Liver (tissue), 3 donors: ENCODE data around the gene DTL.

Source experiments
- CTCF ChIP-seq: fragments of 150-350 bp; IDR thresholded peaks from 2 replicates; pipeline ENCODE4 v1.5.1; 2017; ENCODE audit warnings: improper control_type of control experiment, low read depth, low read length; ENCODE audit not compliant: missing input control
- FOXA1 ChIP-seq: IDR thresholded peaks from 2 replicates; pipeline ENCODE4 v1.6.1; 2016; ENCODE audit warnings: antibody characterized with exemption
- GABPA ChIP-seq, 2 donors: IDR thresholded peaks in 1 of 2; conservative IDR thresholded peaks in 1 of 2; 2 replicates each; pipeline ENCODE4 v1.6.1; 2016; ENCODE audit warnings: antibody characterized with exemption in 2 of 2, mild to moderate bottlenecking in 1 of 2, moderate library complexity in 1 of 2
- MAX ChIP-seq: IDR thresholded peaks from 2 replicates; pipeline ENCODE4 v1.6.1; 2016; ENCODE audit warnings: antibody characterized with exemption
- RAD21 ChIP-seq, 2 donors: IDR thresholded peaks; 2 replicates each; pipeline ENCODE4 v1.6.1; 2016; ENCODE audit warnings: antibody characterized with exemption in 2 of 2, mild to moderate bottlenecking in 2 of 2
- RXRA ChIP-seq, 2 donors: IDR thresholded peaks; 2 replicates each; pipeline ENCODE4 v1.6.1; 2017 to 2018; ENCODE audit warnings: antibody characterized with exemption in 2 of 2, mild to moderate bottlenecking in 1 of 2
- SP1 ChIP-seq: IDR thresholded peaks from 2 replicates; pipeline ENCODE4 v1.6.1; 2018; ENCODE audit warnings: antibody characterized with exemption, mild to moderate bottlenecking
- YY1 ChIP-seq: IDR thresholded peaks from 2 replicates; pipeline ENCODE4 v1.6.1; 2016; ENCODE audit warnings: antibody characterized with exemption, mild to moderate bottlenecking
- ZBTB33 ChIP-seq: IDR thresholded peaks from 2 replicates; pipeline ENCODE4 v1.6.1; 2016; ENCODE audit warnings: antibody characterized with exemption
- donor health status: healthy.
- donor health status: healthy.

GRCh38 chr1:212002536-212002935 is 33.0 kb upstream of the DTL start:
- TF ChIP-seq CTCF (no peak), ZBTB33 (no peak), RXRA (IDR thresholded peaks at IDR 0.05) (no peak), GABPA (IDR thresholded peaks at IDR 0.05 in 1 of 2, conservative IDR thresholded peaks at IDR 0.05 in 1 of 2) (no peak), RAD21 (IDR thresholded peaks at IDR 0.05) (no peak), YY1 (no peak), SP1 (no peak), MAX (no peak), FOXA1 (no peak)
